HepG2 (cell line): ENCODE results near the gene ST6GALNAC6. TPM values are rescaled to one million over a fixed set of nuclear protein-coding genes. Genes with fewer than 3 reads are reported as not detected.

Experiments
- ZNF207 ChIP-seq: fragments of 450-650 bp; IDR thresholded peaks from 2 replicates; pipeline ENCODE4 v1.6.1; 2016; ENCODE audit warnings: antibody characterized with exemption, borderline replicate concordance
- ZNF350 ChIP-seq: sonication (generic); formaldehyde crosslinking; IDR thresholded peaks from 2 replicates; pipeline ENCODE4 v1.4.0; 2020; ENCODE audit warnings: mild to moderate bottlenecking, low read depth, missing genetic modification reagents, borderline replicate concordance
- polyA plus RNA-seq, 8 experiments: library from polyadenylated mRNA; depleted of rRNA in 3 of 8; stranded (reverse) in 7 of 8; unstranded in 1 of 8; fragments of >200 nt; fragmentation: Illumina TruSeq in 4 of 8; extraction: Trizol in 4 of 8; gene quantifications; 2 replicates each; pipeline versions ENCODE4 v1.2.1 to v1.2.3, GENCODE V29; 2011 to 2016; ENCODE audit warnings: low read depth in 4 of 8, missing spikeins in 1 of 8, mixed read lengths in 1 of 8; ENCODE audit not compliant: insufficient read depth in 1 of 8
- total RNA-seq, 5 experiments: library from RNA; depleted of rRNA; stranded (reverse); fragments of >200 nt; fragmentation: Illumina TruSeq; extraction: Trizol; gene quantifications; 2 replicates each; pipeline ENCODE4 v1.2.3, GENCODE V29; 2016; ENCODE audit warnings: low read depth in 1 of 5
- TF ChIP-seq, protein P1 (sequence below): fragments of 450-650 bp; IDR thresholded peaks from 2 replicates; pipeline ENCODE4 v1.6.1; 2017; ENCODE audit warnings: mild to moderate bottlenecking
- TF ChIP-seq, protein P2 (sequence below): sonication (generic); formaldehyde crosslinking; conservative IDR thresholded peaks from 2 replicates; pipeline ENCODE4 v1.4.0; 2020; ENCODE audit warnings: missing genetic modification reagents

The ST6GALNAC6 gene
- total and polyA plus RNA-seq, 2 of the 13 experiments (the other 11 are each of a cell fraction or from before 2014, with no cell fraction given): 18.5 to 65.4 TPM

DNA sequence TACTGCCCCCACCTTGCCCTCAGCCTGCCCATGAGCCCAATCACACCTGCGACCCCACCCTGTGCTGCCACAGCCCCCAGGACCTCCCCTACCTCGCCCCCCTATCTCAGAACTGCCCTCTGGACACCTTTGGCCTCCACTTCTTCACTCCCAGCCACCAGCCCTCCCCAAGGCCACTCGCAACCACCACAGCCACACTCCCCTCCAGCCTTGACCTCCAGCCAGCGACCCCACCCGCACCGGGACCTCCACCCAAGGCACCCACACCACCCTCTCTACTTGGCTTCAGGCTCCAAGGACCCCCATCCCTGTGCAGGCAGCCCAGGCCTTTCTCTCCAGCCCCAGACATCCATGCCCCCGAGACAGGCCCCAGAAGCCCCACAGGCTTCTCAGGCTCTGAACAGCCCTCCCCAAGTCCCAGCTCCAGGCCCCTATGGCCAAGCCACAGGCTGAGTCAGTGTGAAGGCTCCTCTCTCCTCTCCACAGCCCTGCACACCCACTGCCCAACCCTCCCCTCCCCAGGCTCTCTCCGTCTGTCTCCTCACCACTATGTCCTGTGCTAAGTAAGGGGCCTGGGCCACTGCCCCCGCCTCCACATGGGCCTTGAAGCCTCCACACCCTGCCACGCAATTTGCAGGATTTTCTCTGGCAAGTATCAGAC, 24.0 kb downstream of the ST6GALNAC6 start (continued):
- TF ChIP-seq, protein P1, sequence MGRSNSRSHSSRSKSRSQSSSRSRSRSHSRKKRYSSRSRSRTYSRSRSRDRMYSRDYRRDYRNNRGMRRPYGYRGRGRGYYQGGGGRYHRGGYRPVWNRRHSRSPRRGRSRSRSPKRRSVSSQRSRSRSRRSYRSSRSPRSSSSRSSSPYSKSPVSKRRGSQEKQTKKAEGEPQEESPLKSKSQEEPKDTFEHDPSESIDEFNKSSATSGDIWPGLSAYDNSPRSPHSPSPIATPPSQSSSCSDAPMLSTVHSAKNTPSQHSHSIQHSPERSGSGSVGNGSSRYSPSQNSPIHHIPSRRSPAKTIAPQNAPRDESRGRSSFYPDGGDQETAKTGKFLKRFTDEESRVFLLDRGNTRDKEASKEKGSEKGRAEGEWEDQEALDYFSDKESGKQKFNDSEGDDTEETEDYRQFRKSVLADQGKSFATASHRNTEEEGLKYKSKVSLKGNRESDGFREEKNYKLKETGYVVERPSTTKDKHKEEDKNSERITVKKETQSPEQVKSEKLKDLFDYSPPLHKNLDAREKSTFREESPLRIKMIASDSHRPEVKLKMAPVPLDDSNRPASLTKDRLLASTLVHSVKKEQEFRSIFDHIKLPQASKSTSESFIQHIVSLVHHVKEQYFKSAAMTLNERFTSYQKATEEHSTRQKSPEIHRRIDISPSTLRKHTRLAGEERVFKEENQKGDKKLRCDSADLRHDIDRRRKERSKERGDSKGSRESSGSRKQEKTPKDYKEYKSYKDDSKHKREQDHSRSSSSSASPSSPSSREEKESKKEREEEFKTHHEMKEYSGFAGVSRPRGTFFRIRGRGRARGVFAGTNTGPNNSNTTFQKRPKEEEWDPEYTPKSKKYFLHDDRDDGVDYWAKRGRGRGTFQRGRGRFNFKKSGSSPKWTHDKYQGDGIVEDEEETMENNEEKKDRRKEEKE: no peak
- TF ChIP-seq, protein P2, sequence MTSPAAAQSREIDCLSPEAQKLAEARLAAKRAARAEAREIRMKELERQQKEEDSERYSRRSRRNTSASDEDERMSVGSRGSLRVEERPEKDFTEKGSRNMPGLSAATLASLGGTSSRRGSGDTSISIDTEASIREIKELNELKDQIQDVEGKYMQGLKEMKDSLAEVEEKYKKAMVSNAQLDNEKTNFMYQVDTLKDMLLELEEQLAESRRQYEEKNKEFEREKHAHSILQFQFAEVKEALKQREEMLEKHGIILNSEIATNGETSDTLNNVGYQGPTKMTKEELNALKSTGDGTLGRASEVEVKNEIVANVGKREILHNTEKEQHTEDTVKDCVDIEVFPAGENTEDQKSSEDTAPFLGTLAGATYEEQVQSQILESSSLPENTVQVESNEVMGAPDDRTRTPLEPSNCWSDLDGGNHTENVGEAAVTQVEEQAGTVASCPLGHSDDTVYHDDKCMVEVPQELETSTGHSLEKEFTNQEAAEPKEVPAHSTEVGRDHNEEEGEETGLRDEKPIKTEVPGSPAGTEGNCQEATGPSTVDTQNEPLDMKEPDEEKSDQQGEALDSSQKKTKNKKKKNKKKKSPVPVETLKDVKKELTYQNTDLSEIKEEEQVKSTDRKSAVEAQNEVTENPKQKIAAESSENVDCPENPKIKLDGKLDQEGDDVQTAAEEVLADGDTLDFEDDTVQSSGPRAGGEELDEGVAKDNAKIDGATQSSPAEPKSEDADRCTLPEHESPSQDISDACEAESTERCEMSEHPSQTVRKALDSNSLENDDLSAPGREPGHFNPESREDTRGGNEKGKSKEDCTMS (CRISPR knock-in tag): no peak
- no peak for TF ChIP-seq ZNF207
- 0 out of 2 replicates have a peak, but pooled peaks have one; percentile 37 for TF ChIP-seq ZNF350 (CRISPR knock-in tag)
